CD4-positive, alpha-beta T cell treated with Interferon alpha-2 for 1 hour (primary cell): Measurements from ENCODE around the gene HRK.

Experiments used
- DNase-seq, 2 donors: peaks; one replicate each; pipeline ENCODE4 v3.0.0-alpha.2; 2020 to 2022

The HRK gene

DNA sequence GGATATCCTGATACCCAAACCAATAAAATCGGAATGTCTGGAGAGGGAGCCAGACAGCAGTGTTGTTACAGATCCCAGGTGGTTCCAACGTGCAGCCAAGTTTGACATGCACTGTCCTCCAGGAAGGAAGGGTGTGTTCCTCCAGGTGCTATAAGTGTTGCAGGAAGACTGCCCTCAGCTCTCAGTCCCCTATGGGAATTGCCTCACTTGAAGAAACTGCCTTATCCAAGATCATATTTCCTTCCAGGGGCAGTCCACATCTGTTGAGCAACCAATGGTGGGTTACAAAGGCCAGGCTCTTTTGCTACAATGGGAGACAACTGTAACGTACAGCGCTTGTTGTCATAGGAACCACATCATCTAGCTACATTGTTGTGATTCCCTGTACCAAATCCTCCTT is 16.2 kb upstream of the HRK start:
- no peak for DNase-seq

DNA sequence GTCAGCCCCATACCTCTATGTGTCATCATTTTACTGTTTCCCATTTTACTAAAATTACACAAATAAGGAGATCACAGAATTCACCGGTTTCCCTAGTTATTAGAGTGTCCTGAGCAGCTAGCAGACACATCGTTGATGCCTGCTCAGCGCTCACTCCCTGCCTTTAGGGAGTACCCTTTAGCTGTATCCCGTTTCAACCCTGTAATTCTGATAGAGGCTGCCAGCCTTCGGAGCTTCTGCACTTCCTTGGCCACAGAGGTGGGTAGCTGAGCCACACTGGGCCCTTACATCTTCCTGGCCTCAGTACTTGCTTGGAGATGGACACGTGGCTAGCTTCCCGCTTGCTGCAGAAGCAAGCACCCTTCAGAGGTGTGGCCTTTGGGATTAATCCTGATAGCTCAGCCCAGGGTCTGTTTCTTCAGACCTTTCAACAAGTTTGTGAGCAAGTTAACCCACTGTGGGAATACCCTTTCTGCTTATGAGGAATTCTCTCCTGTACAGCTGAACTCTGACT is 15.2 kb upstream of the HRK start:
- DNase-seq: no peak

DNA sequence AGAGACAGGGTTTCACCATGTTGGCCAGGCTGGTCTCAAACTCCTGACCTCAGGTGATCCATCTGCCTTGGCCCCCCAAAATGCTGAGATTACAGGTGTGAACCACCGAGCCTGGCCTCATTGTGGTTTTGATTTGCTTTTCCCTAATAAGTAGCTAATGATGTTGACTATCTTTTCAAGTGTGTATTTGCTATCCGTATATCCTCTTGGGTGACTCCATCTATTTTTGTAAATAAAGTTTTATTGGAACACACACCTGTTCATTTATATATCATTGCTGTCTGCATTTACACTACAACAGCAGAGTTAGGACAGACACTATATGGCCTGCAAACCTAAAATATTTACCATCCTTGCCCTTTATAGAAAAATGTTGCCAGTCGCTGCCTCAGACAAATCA is 13.7 kb upstream of the HRK start:
- DNase-seq: no peak

DNA sequence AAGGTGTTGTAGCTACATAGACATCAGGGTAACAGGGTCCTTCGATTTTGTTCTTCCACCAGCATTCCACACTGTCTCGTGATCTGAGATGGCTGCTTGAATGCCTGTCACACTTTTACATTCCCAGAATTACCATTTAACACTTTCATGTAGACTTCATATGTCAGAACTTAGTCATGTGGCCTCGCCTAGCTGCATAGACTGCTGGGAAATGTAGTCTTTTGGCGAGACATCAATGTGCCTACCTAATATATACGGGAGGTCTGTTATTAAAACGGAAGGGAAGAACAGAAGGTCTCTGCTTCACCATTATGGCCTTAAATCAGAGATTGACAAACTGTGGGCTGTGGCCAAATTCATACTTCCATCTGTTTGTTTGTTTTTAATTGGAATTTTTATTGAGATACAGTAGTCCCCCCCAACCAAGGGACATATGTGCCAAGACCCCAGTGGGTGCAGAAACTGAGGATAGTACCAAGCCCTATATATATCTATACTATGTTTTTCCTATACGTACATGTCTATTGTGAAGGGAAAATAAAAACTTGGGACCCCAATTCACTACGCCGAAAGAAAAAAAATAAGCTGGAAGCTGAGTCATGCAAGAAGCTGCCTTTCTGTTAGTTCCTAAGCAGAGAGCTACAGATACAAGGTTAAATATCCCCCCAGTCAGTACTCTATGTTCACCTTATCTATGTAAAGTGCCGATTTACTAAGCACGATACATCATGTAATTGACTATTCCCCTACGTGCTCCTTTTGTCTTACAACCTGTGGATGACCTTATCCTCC is 11.3 kb upstream of the HRK start:
- DNase-seq: no peak

DNA sequence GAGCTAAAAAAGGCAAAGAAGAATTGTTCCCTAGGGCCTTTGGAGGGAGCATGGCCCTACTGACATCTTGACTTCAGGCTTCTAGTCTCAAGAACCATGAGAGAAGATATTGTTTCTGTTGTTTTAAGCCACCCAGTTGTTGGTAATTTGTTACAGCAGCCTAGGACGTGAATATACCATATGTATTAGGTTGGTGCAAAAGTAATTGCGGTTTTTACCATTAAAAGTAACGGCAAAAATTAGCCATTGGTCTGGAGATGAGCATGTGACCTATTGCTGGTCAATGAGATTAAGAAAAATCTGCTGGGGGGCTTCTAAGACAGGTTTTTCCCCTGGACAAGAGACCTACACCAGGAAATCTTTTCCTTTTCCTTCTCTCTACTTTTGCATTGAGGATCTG is 9.8 kb upstream of the HRK start:
- no peak for DNase-seq

DNA sequence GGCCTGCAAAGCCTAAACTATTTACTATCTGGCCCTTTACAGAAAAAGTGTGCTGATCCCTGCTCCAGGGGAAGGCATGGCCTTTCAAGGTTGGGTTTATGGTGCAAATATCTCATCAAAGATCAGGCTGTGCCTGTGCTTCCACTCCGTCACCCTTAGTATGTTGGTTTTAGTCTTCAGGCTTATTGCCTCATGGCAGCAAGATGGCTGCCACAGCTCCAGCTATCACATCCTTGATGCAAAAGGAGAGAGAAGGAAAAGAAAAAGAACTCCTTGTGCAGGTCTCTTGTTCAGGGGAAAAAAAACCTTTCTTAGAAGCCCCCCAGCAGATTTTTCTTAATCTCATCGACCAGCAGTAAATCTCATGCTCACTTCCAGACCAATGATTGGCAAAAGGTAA is 9.1 kb upstream of the HRK start:
- no peak for DNase-seq

DNA sequence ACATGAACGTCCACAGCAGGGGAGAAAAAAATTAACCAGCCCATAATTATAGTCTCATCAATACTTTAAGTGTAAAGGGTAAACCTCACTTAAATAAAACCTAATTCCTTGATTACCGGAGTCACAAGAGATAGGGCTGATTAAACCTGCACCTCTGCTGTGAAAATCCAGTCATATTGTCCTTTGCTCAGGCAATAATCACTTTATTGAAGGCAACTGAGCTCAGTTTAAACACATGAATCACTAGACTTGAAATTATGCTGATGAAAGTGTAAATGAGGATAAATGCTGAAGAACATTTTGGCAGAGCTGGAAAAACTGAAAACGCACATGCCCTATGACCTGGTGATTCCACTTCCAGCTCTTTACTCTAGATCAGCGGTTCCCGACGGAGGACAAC is 6.7 kb upstream of the HRK start:
- DNase-seq: no peak

DNA sequence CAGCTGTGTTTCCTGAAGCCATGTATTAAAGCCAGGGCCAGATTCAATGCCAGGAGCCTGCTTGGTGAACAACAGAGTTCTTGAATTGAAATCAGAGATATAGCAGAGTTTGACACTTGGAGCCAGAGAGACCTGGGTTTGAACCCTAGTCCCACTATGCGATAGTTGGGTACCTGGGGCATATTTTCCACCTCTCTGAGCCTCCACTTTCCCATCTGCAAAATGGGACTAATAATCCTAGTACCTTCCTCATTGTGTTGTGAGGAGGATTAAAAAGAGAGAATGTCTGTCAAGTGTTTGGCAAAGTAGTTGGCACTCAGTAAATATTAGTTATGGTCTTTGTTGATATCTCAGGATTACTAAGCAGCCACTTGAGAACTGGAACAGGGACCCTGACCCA is 6.0 kb upstream of the HRK start:
- DNase-seq: no peak

DNA sequence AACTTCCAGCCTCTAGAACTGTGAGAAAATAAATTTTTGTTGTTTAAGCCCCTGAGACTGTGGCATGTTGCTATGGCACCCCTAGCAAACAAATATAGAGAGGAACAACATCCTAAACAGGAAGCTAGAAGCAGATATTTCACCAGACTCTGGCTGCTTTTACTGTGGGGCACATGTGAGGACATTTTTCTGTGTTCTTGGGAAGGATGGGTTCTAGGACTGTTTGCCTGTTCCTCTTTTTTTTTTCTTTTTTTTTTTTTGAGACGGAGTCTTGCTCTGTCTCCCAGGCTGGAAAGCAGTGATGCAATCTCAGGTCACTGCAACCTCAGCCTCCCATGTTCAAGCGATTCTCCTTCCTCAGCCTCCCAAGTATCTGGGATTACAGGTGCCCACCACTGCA is 4.2 kb upstream of the HRK start:
- peak in 1 of 2 donors; percentile 13 for DNase-seq

DNA sequence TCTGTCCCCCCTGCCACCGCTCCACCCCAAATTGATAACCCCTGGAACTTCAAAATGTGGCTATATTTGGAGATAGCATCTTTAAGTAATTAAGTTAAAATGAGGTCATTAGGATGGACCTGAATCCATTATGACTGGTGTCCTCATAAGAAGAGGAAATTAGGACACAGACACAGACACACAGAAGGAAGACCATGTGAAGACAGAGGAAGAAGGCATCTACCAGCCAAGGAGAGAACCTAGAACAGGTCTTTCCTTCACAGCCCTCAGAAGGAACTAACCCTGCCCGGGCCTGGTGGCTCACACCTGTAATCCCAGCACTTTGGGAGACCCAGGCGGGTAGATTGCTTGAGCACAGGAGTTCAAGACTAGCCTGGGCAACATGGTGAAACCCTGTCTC is 3.6 kb upstream of the HRK start:
- DNase-seq: no peak

DNA sequence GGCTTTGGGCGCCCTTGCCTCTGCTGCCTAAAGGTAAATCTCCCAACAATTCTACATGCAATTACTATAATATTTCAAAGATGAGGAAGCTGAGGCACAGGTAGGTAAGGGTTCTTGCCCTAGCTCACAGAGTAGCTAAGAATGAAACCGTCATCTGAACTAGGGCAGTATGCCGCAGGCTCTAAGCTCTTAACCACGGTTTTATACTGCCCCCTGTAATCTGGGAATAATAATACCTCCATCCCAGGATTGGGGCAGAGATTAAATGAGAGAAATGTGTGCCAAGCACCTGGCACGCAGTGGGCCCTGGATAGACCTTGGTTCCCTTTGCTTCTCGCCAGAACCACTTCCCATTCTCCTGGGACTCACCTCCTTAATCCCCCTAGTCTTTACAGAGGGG is 1.5 kb upstream of the HRK start:
- no peak for DNase-seq

DNA sequence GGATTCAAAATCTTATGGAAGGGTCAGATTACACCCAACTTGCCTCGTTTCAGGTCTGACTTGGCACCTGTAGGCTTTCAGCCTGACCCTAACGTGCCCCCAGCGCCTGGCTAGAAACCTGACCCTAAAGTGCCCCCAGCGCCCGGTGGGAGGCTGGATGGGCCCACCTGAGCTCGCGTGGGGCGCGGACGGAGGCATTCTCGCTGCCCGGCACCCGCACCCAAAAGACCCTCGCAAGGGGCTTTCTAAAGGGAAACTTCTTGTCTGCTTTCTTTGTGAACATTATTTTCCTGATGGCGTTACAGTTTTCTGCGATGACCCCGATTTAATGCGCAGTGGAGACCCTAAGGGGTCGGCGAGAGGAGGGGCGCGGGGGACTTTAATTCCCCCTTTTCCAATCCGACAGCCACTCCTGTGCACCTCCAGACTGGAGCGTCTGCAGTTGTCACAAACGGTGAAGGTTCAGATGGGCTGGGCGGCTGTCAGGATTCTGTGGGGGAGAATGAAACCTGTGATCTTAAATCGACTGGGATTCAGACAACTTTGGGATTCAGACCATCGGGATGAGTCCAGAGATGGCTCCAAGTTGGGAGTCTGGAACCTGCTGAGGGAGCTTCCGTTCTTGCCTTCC is 751 bp upstream of the HRK start:
- no peak for DNase-seq

DNA sequence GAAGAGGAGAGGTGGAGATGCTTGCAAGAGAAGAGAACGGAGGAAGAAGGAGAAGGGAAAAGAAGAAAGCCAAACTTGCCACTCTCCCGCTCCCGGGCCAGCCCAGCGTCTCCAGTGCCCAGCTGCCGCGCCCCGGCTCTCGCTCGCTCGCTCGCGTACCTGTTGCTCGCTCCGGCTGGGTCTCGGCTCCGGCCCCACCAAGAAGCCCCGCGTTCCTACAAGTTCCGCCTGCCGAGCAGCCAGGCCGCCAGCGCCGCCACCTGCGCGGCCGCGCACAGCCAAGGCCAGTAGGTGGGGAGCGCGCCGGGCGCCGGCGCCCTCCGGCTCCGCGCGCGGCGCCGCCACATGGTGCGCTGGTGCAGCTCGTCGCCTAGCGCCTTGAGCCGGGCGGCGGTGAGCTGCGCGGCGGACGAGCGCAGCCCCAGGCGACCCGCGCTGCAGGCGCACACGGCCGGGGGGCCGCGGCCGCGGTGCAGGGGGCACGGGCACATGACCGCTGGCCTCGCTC is 370 bp downstream of the HRK start:
- DNase-seq: peak; percentile 6 to 9

DNA sequence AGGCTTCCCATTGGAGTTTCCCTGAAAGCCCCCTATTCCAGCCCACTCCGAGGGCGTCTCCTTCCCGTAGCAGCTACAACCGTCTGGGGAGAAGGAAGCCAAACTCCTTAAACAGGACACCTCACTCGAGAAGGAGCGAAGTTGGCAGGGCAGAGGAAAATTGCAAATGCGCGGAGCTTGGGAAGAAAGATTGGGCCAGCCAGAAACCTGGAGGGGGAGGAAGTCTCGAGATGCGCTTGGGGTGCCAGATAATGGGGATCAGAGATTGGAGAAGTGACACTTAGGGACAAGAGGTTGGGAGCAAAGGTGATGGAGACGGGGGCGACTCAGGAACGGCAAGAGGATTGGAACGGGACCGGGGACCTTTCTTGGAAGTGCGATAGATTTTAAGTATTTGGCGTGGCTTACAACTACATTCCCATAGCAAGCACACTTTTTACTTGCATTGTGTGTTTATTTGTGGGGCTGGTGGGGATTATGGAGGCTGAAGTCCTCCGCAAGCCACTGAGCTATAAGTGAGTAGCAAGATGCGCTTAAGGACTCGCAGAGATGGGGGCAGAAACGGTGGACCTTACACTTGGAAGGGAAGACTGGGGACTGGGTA is 926 bp downstream of the HRK start:
- DNase-seq: no peak

DNA sequence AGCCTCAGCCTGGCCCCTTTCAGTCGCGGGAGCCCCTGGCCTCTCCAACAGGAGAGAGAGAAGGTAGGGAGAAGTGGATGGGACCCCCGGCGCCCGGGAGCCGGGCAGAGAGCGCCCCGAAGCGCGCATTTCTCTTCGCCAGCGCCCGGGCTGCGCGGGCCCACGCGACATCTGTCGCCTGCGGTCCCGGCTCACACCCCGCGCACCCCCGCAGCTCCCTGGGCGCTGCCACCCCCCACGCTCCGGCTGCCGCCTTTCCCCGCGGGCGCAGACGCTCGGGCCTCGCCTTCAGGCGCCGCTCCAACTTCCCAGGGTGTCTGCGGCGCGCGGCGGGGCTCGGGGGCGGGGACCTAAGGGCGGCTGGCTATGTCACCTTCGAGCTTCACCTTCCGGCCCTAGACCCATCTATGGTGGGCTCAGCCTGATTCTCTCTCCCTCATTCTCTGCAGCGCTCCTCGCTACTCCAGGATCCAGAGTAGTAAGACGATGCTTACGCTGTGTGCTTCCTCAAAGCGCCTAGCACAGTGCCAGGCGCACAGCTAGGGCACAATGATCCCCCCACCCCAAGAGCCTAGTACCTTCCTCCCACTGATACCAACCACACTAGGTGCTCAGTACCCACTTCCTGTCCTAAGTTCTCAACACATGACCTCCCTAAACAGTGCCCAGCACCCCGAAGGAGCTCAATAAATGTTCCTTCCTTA is 1.6 kb downstream of the HRK start:
- no peak for DNase-seq

DNA sequence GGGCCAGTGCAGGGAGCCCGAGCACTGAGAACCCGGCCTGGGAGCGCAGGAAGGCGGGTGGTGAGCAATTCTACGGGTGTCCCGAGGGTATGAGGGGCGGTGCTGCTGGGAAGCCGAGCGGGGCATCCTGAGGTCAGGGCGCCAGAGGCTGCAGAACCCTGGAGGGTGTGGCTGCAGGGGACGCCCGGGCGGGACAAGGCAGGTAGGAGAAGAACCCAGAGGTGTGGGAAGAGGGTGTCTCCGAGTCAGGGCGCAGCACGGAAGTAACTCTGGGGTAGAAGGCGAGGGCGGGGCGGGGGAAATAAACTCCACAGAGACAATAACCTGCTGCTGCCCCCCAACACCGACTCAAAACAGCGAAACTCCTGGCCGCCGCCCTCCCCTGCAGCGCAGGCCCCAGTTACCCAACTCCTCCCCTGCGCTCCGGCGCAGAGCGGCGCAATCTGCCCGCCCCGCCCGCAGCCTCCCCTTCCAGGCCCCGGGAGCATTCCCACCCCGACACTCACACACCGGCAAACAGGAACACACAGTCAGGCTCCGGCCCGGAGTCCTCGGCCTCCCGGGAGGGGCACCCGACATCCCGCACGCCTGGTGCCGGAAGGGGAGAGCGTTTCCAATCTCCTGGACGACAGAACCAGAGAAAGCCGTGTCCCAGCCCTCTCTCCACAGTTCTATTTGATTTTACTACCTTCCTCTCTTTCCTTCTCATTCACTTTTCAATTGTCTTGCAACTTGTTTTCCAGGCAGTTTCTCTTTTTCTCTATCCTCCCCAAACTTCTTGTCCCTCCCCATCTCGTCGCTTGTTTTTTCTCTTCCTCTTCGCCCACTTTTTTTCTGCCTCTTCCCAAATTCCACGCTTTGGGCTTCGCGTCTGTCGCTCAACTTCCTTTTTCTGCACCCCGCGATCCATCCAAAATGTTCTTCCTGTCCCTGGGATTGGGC is 2.4 kb downstream of the HRK start:
- no peak for DNase-seq

DNA sequence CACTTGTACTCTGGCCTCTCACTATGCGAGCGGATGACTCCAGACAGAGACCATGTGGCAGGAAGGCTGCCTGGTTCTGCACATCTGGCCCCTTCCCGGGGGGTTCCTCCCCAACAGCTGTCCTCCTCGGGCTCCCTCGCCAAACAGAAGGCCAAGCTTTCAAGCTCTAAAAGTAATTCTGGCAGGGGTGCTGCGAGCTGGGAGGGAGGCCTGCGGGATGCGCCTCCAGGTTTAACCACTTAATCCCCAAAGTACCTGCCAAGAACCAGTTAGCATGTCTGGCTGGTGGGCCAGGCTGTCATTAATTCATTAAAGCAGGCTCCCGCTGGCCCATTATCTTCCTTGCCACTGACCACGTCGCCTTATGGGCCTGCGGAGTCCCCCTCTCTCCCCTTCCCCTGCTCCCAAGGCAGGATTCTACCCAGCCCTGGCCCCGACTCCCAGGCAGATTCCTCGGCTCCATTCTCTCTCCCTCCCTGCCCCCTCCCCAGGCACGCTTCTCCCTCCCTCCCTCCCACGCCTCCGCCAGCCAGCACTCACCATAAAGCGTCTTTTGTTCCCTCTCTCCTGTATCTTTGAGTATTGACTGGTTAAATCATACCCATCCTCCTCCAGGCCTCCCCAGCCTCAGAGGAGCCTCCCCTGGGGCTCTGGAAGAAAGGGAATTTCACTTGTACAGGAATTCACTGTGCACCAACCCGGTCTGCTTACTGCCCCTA is 4.9 kb downstream of the HRK start:
- DNase-seq: no peak

DNA sequence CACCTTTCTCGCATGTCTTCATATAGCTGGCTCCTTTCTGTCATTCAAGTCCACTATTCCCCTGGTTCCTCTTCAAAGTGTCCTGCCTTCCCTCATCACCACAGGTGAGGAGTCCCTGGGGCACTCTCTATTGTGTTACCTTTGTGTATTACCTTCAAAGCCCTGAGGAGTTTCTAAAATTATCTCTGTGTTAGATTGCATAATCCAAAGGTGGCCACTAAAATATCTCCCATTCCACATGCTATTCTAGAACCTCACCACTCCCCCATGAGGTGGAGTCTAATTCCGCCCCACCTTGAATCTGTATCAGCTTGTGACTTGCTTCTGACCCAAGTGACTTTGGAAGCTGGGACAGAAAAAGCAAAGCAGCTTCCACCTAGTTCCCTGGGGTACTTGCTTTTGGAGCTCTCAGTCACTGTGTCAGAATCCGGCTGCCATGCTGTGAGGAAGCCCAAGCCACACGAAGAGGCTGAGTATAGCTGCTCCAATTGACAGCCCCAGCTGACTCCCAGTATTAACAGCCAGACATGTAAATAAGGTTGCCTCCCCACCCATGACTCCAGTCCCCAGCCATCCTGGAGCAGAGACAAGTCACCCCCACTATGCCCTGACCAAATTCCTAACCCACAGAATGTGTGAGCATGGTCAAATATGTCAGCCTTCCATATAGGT is 6.8 kb downstream of the HRK start:
- DNase-seq: no peak

DNA sequence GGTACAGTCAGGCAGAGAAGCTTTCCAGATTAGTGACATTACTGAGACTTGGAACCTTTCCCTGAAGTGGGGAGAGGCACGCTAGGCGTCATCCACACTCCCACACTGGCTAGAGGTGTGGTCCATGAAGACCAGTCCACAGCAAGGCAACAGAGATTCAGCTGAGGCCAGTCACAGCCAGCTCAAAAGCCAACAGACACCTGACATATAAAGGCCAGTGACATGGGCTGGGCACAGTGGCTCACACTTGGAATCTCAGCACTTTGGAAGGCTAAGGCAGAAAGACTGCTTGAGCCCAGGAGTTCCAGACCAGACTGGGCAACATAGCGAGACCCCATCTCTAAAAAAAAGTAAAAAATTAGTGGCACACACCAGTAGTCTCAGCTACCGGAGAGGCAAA is 10.9 kb downstream of the HRK start:
- DNase-seq: no peak

DNA sequence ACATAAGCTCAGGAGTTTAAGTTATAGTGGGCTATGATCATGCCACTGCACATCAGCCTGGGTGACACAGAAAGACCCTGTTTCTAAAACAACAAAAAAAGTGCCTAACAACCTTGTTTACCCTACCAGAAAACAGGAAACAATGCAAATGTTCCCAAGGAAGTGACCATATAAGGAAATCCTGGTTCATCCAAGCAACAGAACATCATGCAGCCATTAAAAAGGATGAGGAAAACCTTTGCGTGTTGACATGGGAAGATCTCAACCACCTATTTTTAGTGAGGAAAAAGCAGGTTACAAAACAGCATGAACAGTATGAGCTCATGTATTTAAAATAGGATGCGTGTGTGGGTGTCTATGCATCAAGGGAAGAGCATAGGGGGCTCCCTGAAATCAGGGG is 13.7 kb downstream of the HRK start:
- DNase-seq: no peak
